Ishikawa (cell line): Measurements from ENCODE around the gene KCNQ5.

Experiments
- CREB1 ChIP-seq: IDR thresholded peaks from 2 replicates; pipeline ENCODE4 v1.6.1; 2012; ENCODE audit warnings: low read depth
- EGR1 ChIP-seq: IDR thresholded peaks from 2 replicates; pipeline ENCODE4 v1.6.1; 2012
- EP300 ChIP-seq: IDR thresholded peaks from 2 replicates; pipeline ENCODE4 v1.6.1; 2012; ENCODE audit warnings: borderline replicate concordance
- FOXM1 ChIP-seq: IDR thresholded peaks from 2 replicates; pipeline ENCODE4 v1.6.1; 2012; ENCODE audit warnings: low read depth, borderline replicate concordance
- TAF1 ChIP-seq: IDR thresholded peaks from 2 replicates; pipeline ENCODE4 v1.6.1; 2012; ENCODE audit warnings: low read depth, mild to moderate bottlenecking
- TCF12 ChIP-seq: IDR thresholded peaks from 2 replicates; pipeline ENCODE4 v1.6.1; 2012; ENCODE audit warnings: low read depth
- TEAD4 ChIP-seq: IDR thresholded peaks from 2 replicates; pipeline ENCODE4 v1.6.1; 2012
- ZBTB7A ChIP-seq: IDR thresholded peaks from 2 replicates; pipeline ENCODE4 v1.6.1; 2012; ENCODE audit warnings: low read depth
- TF ChIP-seq, protein P1 (sequence below): IDR thresholded peaks from 2 replicates; pipeline ENCODE4 v1.6.1; 2012
- TF ChIP-seq, protein P2 (sequence below): IDR thresholded peaks from 2 replicates; pipeline ENCODE4 v1.6.1; 2012
- TF ChIP-seq, protein P3 (sequence below): IDR thresholded peaks from 2 replicates; pipeline ENCODE4 v1.6.1; 2012; ENCODE audit warnings: low read depth, mild to moderate bottlenecking

DNA sequence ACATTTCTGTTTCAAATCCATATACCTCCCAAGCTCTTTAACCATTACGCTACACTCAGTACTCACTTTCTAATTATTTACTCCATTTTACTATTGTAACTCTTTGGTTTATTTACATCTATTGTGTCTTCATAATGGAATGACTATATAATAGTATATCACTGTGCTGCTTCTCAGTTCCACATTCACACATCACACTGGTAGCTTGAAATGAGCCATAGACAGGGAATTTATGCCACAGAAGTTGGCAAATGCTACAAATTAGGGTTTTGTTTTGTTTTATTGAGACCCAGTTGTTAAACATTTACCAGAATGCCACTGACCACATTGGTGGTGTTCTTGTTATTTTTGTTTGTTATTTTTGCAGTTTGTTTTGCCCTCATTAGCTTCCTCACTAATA is 213.9 kb downstream of the KCNQ5 start:
- TF ChIP-seq EGR1 (no peak), TCF12 (no peak), CREB1 (no peak), TAF1 (no peak), EP300 (no peak), ZBTB7A (no peak), TEAD4 (no peak), FOXM1 (no peak)
- TF ChIP-seq, protein P1, sequence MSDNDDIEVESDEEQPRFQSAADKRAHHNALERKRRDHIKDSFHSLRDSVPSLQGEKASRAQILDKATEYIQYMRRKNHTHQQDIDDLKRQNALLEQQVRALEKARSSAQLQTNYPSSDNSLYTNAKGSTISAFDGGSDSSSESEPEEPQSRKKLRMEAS = no peak
- TF ChIP-seq, protein P2, sequence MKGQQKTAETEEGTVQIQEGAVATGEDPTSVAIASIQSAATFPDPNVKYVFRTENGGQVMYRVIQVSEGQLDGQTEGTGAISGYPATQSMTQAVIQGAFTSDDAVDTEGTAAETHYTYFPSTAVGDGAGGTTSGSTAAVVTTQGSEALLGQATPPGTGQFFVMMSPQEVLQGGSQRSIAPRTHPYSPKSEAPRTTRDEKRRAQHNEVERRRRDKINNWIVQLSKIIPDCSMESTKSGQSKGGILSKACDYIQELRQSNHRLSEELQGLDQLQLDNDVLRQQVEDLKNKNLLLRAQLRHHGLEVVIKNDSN = no peak
- TF ChIP-seq, protein P3, sequence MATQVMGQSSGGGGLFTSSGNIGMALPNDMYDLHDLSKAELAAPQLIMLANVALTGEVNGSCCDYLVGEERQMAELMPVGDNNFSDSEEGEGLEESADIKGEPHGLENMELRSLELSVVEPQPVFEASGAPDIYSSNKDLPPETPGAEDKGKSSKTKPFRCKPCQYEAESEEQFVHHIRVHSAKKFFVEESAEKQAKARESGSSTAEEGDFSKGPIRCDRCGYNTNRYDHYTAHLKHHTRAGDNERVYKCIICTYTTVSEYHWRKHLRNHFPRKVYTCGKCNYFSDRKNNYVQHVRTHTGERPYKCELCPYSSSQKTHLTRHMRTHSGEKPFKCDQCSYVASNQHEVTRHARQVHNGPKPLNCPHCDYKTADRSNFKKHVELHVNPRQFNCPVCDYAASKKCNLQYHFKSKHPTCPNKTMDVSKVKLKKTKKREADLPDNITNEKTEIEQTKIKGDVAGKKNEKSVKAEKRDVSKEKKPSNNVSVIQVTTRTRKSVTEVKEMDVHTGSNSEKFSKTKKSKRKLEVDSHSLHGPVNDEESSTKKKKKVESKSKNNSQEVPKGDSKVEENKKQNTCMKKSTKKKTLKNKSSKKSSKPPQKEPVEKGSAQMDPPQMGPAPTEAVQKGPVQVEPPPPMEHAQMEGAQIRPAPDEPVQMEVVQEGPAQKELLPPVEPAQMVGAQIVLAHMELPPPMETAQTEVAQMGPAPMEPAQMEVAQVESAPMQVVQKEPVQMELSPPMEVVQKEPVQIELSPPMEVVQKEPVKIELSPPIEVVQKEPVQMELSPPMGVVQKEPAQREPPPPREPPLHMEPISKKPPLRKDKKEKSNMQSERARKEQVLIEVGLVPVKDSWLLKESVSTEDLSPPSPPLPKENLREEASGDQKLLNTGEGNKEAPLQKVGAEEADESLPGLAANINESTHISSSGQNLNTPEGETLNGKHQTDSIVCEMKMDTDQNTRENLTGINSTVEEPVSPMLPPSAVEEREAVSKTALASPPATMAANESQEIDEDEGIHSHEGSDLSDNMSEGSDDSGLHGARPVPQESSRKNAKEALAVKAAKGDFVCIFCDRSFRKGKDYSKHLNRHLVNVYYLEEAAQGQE = no peak
